Tibial nerve (tissue), 4 donors: ENCODE measurements around the gene PLEKHM1. TPM values are rescaled to one million over a fixed set of nuclear protein-coding genes. Genes with fewer than 3 reads are reported as not detected.

Experiments used
- DNase-seq, 2 donors: peaks; one replicate each; pipeline ENCODE4 v3.0.0-alpha.2; 2019; ENCODE audit warnings: low spot score in 2 of 2
- H3K27ac ChIP-seq, 4 donors: fragments of 200-600 bp; sonication (generic) in 3 of 4; one replicate each; pipeline ENCODE4 v1.5.1; 2017 to 2019; ENCODE audit warnings: mild to moderate bottlenecking in 1 of 4
- H3K27me3 ChIP-seq, 2 donors: fragments of 200-600 bp; sonication (generic) in 1 of 2; one replicate each; pipeline versions ENCODE4 v1.5.1 to v1.6.0; 2017 to 2019
- H3K36me3 ChIP-seq, 3 donors: fragments of 200-600 bp; sonication (generic); one replicate each; pipeline ENCODE4 v1.5.1; 2018 to 2019
- H3K4me1 ChIP-seq, 4 donors: fragments of 200-600 bp; sonication (generic) in 3 of 4; one replicate each; pipeline ENCODE4 v1.5.1; 2017 to 2019
- H3K4me3 ChIP-seq, 4 donors: fragments of 200-600 bp; sonication (generic) in 3 of 4; one replicate each; pipeline ENCODE4 v1.5.1; 2017 to 2019; ENCODE audit warnings: mild to moderate bottlenecking in 1 of 4, moderate library complexity in 1 of 4
- H3K9me3 ChIP-seq, 4 donors: fragments of 200-600 bp; sonication (generic) in 3 of 4; one replicate each; pipeline ENCODE4 v1.5.1; 2017 to 2019
- EP300 ChIP-seq, 2 donors: sonication (generic); formaldehyde crosslinking; IDR thresholded peaks; one replicate each; pipeline ENCODE4 v1.6.1; 2017; ENCODE audit warnings: antibody characterized with exemption in 2 of 2, mild to moderate bottlenecking in 1 of 2
- POLR2A ChIP-seq, 2 donors: fragments of 450-650 bp; IDR thresholded peaks; one replicate each; pipeline ENCODE4 v1.6.1; 2017; ENCODE audit warnings: antibody characterized with exemption in 2 of 2, mild to moderate bottlenecking in 2 of 2, moderate library complexity in 2 of 2
- WGBS, 2 donors: methylation state at CpG; one replicate each; pipeline ENCODE4 v1.1.5; 2018; 5-methylcytosine and 5-hydroxymethylcytosine counted together
- total RNA-seq, 4 donors: library from RNA; depleted of rRNA; stranded (reverse); fragments of >200 nt; gene quantifications; one replicate each; pipeline ENCODE4 v1.1.0, GENCODE V29; 2016
- TF ChIP-seq, protein P1 (sequence below), 5 experiments: fragments of 200-600 bp in 3 of 5; fragments of 450-650 bp in 2 of 5; sonication (generic) in 3 of 5; IDR thresholded peaks; one replicate each; pipeline ENCODE4 v1.5.1; 2016 to 2019; ENCODE audit warnings: antibody characterized with exemption in 5 of 5, mild to moderate bottlenecking in 3 of 5, moderate library complexity in 2 of 5

Gene PLEKHM1
- total RNA-seq, 4 donors from 2014 or later = 36.7 to 75.7 (median 67.3) TPM

DNA sequence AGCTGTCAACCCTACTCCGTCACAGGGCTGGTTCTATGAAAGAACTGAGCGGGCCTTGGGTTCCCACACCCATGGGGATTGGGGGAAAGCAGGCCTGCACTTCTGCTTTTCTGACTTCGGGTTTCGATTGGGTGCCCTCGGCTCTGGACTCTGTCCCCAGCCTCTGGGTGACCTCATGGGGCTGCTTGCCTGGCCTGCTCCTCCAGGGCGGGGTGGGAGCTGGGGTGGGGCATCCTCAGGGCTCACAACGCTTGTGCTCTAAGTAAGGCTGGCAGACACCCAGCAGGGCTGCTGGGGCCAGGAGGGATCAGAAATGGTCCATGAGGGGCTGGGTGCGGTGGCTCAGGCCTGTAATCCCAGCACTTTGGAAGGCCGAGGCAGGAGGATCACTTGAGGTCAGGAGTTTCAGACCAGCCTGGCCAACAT lies 77.0 kb downstream of the PLEKHM1 start:
- H3K9me3 ChIP-seq = no peaks in the 10 kb centered on the region
- peaks cover 0 to 23% (median 10%) of the 10 kb centered on the region in 4 donors for H3K4me1 ChIP-seq
- no peaks in the 10 kb centered on the region for H3K27me3 ChIP-seq
- TF ChIP-seq, protein P1, sequence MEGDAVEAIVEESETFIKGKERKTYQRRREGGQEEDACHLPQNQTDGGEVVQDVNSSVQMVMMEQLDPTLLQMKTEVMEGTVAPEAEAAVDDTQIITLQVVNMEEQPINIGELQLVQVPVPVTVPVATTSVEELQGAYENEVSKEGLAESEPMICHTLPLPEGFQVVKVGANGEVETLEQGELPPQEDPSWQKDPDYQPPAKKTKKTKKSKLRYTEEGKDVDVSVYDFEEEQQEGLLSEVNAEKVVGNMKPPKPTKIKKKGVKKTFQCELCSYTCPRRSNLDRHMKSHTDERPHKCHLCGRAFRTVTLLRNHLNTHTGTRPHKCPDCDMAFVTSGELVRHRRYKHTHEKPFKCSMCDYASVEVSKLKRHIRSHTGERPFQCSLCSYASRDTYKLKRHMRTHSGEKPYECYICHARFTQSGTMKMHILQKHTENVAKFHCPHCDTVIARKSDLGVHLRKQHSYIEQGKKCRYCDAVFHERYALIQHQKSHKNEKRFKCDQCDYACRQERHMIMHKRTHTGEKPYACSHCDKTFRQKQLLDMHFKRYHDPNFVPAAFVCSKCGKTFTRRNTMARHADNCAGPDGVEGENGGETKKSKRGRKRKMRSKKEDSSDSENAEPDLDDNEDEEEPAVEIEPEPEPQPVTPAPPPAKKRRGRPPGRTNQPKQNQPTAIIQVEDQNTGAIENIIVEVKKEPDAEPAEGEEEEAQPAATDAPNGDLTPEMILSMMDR (IDR thresholded peaks at IDR 0.05) = no peak
- TF ChIP-seq EP300 (IDR thresholded peaks at IDR 0.05) = peak in 1 of 2 donors; percentile 39
- no peaks in the 10 kb centered on the region for H3K36me3 ChIP-seq
- no peak overlapping the region for H3K4me3 ChIP-seq
- WGBS, 2 donors = 70 to 88% methylated on average over 8 to 9 of the region's 9 CpGs
- H3K27ac ChIP-seq = peak overlapping the region in 1 of 4 donors; percentile 83
- no peak for DNase-seq

DNA sequence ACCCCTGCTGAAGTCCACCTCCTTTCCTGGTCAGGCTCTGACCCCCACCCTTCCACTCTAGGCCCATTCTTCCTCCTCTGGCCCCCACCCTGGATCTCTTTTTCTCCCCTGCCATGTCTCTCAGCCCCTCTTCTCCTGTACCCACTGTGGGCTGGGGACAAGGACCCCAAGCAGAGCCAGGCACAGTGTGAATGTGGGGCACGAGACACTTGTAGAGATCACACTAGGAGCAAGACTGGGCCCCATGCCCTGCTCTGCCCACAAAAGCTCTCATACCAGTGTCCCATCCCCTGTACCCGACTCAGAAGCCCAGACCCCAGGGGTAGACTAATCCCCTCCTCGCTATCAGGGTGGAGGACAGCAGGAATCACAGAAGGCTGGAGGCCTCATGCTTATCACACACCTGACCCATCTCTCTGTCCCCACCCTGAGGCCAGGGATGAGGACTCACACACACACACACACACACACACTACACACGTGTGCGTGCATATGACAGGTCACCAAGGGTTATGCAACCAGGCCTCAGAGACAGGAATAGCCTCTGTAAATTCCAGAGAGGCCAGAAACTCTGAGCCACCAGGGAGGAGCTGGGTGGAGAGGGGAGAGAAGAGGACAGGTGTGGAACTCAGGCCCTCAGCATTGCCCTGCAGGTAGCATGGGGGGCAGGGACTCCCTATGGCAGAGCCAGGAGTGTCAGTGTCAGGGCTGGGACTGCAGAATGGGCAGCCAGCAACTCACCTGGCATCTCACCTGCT lies 79.0 kb downstream of the PLEKHM1 start:
- peak overlapping the region in 2 of 4 donors; percentile 67 to 83 for H3K27ac ChIP-seq
- WGBS, 2 donors = 83 to 88% methylated on average over 5 of the region's 5 CpGs
- TF ChIP-seq EP300 (IDR thresholded peaks at IDR 0.05) (no peak), POLR2A (IDR thresholded peaks at IDR 0.05) (no peak)
- TF ChIP-seq, protein P1 (IDR thresholded peaks at IDR 0.05) = no peak

DNA sequence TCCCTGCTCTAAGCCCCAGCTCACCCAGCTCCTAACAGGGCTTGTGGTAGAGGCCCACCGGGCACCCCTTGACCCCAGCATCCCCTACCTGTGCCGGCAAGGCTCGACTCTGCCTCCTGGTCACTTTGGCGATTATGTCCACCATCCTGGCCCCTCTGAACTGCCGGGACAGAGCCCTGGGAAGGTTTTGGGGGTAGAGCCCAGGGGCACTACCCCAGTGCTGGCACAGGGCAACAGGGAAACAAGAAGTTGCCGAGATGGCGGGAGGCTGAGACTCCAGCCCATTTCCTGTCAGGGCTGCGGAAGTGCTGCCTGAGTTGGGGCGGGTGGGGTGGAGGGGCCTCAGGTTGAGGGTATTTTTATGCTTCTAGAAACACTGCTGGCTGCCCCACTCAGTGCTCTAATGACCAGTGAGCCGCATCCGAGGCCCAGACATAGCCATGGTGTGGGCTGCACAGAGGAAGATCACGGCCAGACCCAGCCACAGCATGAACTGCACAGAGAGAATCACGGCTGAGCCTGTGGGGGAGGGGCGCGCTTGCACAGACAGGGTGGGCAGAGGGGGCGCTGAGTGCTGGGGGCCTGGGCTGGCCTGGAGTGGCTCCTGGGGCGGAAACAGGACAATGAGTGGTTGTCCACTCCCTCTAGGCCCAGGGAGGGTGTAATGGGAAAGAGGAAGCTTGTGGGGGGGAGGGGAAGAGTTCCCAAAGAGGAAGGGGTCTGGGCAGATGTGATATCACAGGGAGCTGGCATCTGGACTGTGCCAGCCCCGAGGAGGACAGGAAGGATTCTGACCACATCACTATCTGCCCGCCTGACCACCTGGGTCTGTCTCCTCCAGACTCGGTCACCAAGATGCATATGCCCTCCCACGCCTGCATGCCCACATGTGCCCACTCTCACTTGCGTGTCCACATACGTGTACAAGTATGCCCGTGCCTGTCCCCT lies 80.1 kb downstream of the PLEKHM1 start:
- H3K4me3 ChIP-seq = peak overlapping the region in 3 of 4 donors; percentile 1 to 45 (median 44)
- H3K27ac ChIP-seq = peak overlapping the region in 3 of 4 donors; percentile 64 to 83 (median 67)
- peaks cover 0 to 5% of the 10 kb centered on the region in 2 donors for H3K27me3 ChIP-seq
- H3K36me3 ChIP-seq = peaks cover 0 to 2% (median 0%) of the 10 kb centered on the region in 3 donors
- no peaks in the 10 kb centered on the region for H3K9me3 ChIP-seq
- H3K4me1 ChIP-seq = peaks cover 0 to 48% (median 14%) of the 10 kb centered on the region in 4 donors
- TF ChIP-seq, protein P1 (IDR thresholded peaks at IDR 0.05) = no peak
- no peak for TF ChIP-seq EP300 (IDR thresholded peaks at IDR 0.05)
- peak in 1 of 2 donors; percentile 56 for DNase-seq
- 50 to 61% methylated on average over 20 to 24 of the region's 24 CpGs for WGBS, 2 donors

More for the DNA sequence above, 79.0 kb downstream of the PLEKHM1 start:
- no peak for DNase-seq
- Histone ChIP-seq H3K4me1 (peaks cover 0 to 37% (median 10%) of the 10 kb centered on the region in 4 donors), H3K4me3 (no peak overlapping the region), H3K9me3 (no peaks in the 10 kb centered on the region), H3K27me3 (no peaks in the 10 kb centered on the region), H3K36me3 (no peaks in the 10 kb centered on the region)

DNA sequence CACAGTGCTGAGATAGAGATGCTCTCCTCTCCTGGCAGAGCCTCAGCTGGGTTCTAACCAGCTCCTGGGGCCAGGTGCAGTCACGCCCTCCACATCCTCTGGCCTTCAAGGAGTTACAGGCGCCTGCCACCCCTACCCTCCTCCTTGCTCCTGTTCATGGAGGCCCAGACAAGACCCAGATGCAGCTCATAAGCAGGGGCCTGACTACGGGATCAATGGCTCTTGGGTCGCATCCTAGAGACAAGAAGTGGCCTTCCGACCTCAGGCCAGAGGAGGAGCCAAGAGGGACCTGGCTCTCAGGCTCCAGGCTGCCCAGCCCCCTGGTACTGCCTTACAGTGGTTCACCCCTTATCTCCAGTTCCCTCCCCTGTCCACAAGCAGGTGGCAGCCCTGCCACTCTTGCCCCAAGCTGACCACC lies 80.9 kb downstream of the PLEKHM1 start:
- DNase-seq = no peak
- TF ChIP-seq, protein P1 (IDR thresholded peaks at IDR 0.05) = no peak
- TF ChIP-seq EP300 (IDR thresholded peaks at IDR 0.05) (no peak), POLR2A (IDR thresholded peaks at IDR 0.05) (no peak)
- peak overlapping the region in 3 of 4 donors; percentile 1 to 45 (median 44) for H3K4me3 ChIP-seq
- H3K36me3 ChIP-seq = peaks cover 0 to 3% (median 2%) of the 10 kb centered on the region in 3 donors
- 72 to 83% methylated on average over 2 to 5 of the region's 5 CpGs for WGBS, 2 donors
- peaks cover 0 to 5% of the 10 kb centered on the region in 2 donors for H3K27me3 ChIP-seq
- peak overlapping the region in 3 of 4 donors; percentile 64 to 83 (median 67) for H3K27ac ChIP-seq
- peaks cover 0 to 49% (median 16%) of the 10 kb centered on the region in 4 donors for H3K4me1 ChIP-seq
- no peaks in the 10 kb centered on the region for H3K9me3 ChIP-seq
